Peyer's patch (tissue), 4 donors: Measurements from ENCODE around the gene RFX3.

Experiments
- POLR2A ChIP-seq, 2 donors: fragments of 450-650 bp; IDR thresholded peaks; one replicate each; pipeline ENCODE4 v1.5.1; 2017; ENCODE audit warnings: antibody characterized with exemption in 2 of 2, mild to moderate bottlenecking in 2 of 2, moderate library complexity in 2 of 2
- TF ChIP-seq, protein P1 (sequence below), 6 experiments: fragments of 450-650 bp in 4 of 6; fragments of 200-600 bp in 2 of 6; sonication (generic) in 1 of 6; IDR thresholded peaks; one replicate each; pipeline ENCODE4 v1.5.1; 2017 to 2019; ENCODE audit warnings: antibody characterized with exemption in 6 of 6, mild to moderate bottlenecking in 3 of 6, moderate library complexity in 1 of 6

DNA sequence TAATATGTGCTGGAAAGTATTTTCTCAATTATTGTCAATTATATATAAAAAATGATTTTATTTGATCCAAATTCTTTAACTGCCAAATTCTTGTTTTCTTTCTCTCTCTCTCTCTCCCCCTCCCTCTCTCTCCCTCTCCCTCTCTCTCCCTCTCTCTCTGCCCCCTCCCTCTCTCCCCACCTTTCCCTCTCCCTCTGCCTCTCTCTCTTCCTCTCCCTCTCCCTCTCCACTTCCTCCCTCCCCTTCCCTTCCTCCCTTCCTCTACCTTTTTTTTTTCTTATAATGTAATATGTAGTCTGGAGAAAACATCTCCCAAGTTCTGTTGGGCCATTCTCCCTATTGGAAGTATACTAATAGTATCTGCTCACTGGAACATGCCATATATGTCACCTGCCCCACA, 6.4 kb upstream of the RFX3 start:
- no peak for TF ChIP-seq POLR2A (IDR thresholded peaks at IDR 0.05)
- TF ChIP-seq, protein P1, sequence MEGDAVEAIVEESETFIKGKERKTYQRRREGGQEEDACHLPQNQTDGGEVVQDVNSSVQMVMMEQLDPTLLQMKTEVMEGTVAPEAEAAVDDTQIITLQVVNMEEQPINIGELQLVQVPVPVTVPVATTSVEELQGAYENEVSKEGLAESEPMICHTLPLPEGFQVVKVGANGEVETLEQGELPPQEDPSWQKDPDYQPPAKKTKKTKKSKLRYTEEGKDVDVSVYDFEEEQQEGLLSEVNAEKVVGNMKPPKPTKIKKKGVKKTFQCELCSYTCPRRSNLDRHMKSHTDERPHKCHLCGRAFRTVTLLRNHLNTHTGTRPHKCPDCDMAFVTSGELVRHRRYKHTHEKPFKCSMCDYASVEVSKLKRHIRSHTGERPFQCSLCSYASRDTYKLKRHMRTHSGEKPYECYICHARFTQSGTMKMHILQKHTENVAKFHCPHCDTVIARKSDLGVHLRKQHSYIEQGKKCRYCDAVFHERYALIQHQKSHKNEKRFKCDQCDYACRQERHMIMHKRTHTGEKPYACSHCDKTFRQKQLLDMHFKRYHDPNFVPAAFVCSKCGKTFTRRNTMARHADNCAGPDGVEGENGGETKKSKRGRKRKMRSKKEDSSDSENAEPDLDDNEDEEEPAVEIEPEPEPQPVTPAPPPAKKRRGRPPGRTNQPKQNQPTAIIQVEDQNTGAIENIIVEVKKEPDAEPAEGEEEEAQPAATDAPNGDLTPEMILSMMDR (IDR thresholded peaks at IDR 0.05) = no peak
